GM19438 (cell line): Measurements from ENCODE around the gene KRTAP5-7.
"Not testable (repeated sequence)": the region's sequence is repeated elsewhere in the genome, so short reads cannot be mapped to it uniquely, and the experiment has no call there.

Source experiments
- ATAC-seq: cut with Tn5 transposase; IDR thresholded peaks from one replicate; pipeline ENCODE4 v1.9.1; 2021; ENCODE audit warnings: low read depth; ENCODE audit not compliant: unreplicated experiment

Gene KRTAP5-7

DNA sequence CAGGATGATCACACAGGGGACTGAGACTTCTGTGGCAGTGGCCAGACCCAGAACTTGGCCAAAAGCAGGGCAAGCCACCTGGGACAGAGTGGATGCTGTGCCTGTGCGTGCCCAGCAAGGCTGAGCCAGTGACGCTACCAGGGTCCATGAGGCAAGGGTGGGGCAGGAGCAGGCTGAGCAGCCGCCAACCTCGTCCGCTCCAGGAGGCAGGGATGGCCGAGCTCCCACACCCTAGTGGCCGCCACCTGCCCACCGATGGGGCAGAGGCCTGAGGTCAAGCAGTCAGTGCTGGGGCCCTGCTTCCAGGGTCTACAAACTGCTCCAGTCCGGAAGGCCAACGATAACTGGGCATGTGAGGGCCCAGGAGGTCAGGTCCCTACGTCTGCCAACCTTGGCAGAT lies 28.4 kb downstream of the KRTAP5-7 start:
- ATAC-seq: no peak

DNA sequence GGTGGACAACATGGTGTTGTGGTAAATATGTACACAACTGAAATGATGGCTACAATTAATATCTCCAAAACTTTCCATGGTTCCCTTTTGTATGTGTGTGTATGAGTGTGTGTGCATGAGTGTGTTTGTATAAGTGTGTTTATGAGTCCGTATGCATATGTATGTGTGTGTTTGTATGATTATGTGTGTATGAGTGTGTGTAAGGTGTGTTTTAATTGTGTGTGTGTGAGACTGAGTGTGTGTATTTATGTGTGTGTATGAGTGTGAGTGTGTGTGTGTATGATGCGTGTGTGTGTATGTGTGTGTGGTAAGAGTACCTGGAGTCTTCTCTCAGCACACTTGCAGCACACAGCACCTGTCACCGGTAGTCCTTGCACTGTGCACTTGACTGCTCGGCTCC lies 29.0 kb downstream of the KRTAP5-7 start:
- ATAC-seq: no peak

DNA sequence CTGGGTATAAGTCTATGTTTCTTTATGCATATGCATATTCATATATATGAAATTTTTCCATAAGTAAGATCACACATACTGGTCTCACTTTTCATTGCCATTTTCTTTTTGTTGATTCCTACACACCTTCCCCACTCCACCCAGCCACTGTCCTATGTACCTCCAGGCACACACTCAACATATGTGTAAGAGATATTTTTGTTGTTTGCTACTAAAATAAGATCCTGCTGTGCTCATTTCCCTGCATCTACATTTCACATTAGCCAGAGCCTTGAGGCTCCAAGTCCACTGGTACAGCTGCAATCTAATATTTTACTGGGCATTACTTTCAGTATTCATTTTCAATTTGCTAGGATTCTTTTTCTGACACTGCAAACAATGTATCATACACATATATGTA lies 30.2 kb downstream of the KRTAP5-7 start:
- no peak for ATAC-seq

DNA sequence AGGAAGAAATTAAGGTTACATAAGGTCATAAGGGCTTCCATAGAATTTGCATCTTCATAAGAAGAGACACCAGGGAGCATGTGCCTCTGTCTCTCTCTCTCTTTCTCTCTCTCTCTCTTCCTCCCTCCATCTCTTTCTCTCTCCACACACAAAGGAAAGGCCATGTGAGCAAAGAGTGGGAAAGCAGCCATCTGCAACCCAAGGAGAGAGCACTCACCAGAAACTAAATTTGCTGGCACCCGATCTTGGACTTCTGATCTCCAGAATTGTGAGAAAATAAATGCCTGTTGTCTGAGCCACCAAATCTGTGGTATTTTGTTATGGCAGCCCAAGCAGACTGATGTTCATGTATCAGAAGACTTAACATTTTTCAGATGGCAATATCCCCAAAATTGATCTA lies 31.9 kb downstream of the KRTAP5-7 start:
- ATAC-seq: no peak

DNA sequence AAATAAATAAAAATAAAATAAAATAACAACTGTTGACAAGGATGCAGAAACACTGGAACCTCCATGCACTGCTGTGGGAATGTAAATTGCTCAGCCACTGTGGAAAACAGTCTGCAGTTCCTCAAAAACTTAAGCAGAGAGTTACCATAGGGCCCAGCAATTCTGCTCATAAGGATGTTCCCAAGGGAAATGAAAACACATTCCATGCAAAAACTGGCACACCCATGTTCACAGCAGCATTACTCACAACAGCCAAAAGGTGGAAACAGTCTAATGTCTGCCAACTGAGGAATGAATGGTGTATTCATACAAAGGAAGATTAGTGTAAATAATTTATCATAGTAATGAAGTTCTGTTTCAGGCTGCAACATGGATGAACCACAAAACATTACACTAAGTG lies 35.1 kb downstream of the KRTAP5-7 start:
- ATAC-seq: no peak

DNA sequence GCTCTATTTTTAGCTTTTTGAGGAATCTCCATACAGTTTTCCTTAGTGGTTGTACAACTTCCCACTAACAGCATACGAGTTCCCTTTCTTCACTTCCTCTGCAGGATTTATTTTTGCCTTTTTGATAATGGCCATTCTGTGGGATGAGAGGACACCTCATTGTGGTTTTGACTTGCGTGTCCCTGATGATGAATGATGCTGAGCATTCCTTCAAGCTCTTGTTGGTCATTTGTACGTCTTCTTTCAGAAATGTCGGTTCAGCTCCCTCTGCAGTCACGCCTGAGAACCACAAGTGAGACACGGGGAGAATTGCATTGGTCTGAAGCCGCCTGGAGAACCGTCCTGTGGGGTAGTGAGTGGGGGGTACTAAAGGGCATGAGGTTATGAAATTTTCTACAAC lies 36.3 kb downstream of the KRTAP5-7 start:
- no peak for ATAC-seq

DNA sequence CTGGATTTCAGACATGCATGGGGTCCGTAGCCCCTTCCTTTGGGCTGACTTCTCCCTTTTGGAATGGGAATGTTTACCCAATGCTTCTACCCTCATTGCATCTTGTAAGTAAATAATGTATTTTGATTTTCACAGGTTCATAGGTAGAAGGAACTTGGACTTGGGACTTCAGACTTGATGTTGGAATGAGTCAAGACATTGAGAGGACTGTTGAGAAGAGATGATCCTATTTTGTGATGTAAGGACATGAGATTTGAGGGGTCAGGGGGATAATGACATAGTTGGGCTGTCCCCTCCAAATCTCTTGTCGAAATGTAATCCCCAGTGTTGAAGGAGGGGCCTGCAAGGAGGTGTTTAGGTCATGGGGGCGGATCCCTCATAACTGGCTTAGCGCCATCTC lies 37.4 kb downstream of the KRTAP5-7 start:
- ATAC-seq: no peak

DNA sequence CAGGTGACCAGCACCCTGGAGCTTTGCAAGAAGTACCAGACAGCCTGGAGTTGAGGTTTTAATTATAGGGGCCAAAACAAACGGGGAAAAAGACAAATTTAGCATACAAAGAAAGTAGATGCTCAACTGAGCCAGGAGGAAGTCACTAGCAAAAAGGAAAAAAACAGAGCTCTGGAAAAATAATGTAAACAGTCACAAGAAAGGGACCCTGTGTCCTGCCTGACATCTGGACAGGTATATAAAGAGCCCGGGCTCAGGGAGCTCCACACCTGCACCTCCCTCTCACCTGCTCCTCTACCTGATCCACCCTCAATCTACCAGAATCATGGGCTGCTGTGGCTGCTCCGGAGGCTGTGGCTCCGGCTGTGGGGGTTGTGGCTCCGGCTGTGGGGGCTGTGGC lies 38.2 kb downstream of the KRTAP5-7 start, which contains the start of gene KRTAP5-10:
TSS of gene KRTAP5-10 (plus strand) at position 301 of the 400 bp plus-strand sequence. CDS start at position 326, 25 bp downstream.
- ATAC-seq: no peak

DNA sequence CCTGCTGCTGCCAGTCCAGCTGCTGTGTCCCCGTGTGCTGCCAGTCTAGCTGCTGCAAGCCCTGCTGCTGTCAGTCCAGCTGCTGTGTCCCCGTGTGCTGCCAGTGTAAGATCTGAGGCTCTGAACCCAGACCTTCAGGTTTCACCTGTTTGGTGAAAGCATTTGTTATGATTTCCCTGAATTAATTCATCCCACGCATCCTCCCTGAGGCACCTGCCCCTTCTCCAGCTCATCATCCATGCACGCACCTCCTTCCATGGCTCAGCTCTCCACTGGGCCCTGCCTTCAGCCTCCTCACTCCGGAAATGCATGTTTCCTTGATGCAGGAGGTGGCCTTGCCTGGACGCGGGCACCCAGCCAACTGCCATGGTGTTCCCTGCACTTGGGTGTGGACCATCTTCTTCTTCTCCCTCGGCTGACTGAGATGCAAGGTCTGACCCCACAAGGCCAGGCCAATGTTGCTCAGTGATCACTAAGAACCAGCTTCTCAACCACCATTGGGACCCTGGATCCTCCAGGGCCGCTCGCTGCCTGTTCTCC lies 39.1 kb downstream of the KRTAP5-7 start:
- ATAC-seq: no peak

DNA sequence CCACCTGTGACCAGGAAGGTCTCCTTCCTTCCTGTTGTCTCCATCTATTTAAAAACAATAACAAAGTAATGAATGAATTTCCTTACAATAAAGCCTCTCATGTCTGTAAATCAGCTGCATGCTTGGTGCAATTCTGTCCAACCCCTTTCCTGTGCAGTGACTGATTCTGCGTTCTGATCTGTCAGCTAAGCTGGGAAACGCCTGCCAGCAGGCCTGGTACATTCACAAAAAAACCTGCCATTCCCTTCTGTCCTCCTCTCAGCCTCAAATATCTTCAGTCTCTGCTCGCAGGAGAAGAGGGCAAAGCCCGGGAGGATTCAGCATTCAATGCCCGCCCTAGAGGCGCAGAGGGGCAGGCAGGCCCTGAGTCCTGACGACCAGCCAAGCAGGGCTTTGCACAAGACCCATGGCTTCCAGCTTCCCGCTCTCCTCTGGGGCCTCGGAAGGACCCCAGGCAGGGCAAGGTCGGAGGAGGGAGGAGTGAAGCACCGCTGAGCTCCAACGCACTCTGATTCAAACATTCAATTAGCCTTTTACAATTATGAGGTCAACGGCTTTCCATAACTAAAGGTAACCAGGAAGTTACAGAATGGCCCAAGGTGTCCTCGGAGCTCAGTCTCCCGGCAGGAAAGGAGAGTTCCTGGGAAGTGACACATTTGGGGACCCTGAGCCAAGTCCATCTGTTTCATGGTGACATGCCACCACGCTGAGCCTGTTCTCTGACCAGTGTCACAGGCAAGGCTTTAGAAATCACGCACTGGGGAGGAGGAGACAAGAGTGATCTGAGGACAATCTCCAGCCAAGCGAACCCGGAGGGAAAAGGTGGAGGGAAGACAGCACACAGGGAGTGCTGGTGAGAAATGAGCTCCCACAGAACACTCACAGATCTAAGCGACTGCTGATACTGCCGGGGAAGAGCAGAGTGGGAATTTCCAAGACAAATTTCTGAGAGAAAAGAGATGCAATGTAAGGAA lies 39.8 kb downstream of the KRTAP5-7 start:
- not testable (repeated sequence) for ATAC-seq

DNA sequence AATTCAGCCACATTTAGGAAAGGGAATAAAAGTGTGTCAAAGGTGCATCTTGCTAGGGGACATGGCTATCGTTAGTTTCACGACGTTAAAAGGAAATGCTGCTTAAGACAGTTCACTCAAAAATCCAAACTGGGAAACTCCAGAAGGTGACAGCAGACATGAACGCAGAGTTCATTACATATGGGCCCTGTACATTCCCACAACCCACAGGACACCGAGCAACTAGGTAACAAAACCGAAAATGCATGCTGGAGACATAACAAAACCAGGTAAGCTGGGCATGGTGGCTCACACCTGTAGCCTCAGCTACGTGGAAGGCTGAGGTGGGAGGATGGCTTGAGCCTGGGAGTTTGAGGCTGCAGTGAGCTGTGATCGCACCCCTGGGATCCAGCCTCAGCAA lies 40.6 kb downstream of the KRTAP5-7 start:
- not testable (repeated sequence) for ATAC-seq

DNA sequence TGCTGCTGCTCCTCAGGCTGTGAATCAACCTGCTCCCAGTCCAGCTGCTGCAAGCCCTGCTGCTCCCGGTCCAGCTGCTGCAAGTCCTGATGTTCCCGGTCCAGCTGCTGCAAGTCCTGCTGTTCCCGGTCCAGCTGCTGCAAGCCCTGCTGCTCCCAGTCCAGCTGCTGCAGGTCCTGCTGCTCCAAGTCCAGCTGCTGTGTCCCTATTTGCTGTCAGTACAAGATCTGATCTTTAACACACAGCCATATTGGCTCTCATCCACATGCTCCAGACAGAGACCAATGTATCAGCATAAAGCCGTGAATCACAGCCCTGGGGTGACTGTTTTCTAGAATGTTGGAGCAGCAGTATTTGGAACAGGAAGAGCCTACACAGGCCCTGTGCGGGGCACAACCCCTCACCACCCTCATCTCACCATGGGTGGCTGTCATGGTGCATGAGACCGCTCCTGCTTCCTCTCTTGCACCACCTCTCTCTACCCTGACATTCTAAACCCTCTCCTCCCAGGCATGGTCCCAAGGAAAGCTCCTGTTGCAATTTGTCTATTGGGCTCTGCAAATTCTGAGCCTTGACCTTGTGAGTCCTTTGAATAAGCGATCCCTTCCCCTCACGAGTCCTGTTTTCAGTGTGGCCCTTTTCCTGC lies 41.8 kb downstream of the KRTAP5-7 start:
- ATAC-seq: no peak

DNA sequence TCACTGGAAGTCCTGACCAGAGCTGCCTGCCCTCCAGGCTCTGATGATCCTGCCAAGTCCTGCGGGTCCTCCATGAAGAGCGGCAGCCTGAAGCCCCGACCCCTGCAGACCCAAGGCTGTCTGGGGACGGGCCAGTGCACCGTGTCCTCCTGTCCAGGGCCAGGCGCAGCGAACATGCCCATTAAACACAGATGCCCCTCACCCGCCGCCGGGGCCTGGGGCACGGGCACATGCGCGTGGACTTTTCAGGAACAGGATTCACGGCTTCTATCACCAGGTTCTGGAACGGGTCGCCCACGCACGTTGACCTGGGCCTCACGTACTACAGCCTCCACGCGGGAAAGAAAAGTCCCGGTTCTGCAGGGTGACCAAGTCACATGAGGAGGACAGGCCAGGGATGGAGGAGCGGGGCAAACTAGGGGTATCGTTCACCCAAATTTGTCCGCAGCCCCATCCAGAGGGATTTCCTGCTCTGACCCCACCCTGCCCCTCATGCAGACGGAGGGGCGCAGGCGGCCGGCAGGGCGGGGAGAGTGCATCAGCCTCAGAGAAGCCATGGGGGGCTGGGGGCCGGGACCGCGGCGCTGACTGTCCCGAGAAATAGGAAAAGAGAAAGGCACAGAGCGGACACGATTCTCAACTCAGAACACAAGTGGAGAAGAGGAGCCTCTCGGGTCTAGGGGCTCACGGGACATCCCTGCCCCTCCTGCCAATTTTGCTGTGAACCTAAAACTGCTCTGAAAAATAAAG lies 44.2 kb downstream of the KRTAP5-7 start:
- not testable (repeated sequence) for ATAC-seq

DNA sequence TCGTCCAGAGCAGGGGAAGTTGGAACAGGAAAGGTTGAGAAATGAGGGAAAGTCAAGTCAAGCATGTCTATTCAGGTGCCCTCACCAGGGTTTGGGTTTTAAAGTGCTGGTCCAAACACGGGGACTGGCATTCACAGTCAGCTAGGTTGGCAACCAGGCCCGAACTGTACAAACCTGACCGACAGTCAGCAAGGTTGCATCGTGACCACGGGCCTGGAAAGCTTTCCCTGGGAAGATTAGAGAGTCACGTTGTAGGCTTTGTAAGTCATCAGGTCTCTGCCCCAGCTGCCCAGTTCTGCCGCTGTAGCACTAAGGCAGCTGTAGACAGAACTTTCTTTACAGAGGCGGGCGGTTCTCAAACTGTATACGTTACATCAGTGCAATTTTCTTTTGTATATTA lies 45.7 kb downstream of the KRTAP5-7 start:
- no peak for ATAC-seq

DNA sequence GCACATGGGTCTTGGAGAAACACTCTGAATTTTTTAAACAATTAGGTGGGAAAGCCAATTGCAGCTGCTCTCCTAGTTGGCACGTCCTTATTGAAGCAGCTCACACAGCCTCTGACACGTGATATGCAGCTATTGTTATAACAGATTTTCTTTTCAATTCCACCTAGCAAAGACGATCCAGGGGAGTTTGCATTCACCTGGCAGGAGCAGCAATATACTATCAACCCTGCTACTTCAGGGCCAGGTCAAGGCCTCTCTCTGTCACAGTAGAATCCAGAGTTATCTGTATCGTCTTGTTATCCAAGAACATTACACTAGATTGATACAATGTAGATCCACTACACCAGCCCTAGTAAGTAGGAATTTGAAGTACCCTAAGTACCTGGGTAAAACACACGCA lies 47.4 kb downstream of the KRTAP5-7 start:
- ATAC-seq: no peak

DNA sequence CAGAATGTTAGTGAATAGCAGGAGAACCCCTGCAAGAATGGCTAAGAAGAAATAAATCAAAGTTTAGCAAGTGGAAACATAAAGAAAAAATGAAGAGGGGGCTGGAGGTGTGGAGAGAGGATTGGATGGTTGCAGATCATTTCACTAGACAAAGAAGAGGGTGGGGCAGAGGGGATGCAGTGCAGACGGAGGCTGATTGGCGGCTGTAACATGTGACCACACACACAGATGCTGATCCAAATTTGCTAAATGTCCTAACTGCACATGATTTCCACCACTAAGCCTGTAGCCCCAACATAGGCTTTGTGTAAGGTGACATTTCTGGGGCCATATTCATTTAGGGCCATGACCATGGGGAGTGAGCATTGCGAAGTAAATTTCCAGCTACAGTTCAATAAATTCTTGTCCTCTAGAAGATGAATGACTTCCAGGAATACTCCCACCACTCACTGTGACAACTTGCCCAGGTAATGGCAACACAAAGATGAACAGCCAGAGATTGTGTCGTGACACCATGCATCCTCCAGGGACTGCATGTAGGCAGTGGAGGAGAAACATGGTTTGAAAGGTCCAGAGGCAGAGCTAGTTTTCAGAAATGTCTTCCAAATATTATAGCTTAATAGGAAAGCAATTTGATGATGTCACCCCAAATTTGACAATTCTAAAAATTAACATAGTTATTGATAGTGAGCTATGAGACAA lies 48.8 kb downstream of the KRTAP5-7 start:
- no peak for ATAC-seq

DNA sequence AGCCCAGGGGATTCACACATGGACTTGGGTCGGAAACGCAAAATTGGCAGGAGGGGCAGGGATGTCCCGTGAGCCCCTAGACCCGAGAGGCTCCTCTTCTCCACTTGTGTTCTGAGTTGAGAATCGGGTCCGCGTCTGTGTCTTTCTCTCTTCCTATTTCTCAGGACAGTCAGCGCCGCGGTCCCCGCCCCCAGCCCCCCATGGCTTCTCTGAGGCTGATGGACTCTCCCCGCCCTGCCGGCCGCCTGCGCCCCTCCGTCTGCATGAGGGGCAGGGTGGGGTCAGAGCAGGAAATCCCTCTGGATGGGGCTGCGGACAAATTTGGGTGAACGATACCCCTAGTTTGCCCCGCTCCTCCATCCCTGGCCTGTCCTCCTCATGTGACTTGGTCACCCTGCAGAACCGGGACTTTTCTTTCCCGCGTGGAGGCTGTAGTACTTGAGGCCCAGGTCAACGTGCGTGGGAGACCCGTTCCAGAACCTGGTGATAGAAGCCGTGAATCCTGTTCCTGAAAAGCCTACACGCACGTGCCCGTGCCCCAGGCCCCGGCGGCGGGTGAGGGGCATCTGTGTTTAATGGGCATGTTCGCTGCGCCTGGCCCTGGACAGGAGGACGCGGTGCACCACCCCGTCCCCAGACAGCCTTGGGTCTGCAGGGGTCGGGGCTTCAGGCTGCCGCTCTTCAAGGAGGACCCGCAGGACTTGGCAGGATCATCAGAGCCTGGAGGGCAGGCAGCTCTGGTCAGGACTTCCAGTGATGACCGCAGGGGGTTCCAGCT lies 49.8 kb downstream of the KRTAP5-7 start:
- ATAC-seq: not testable (repeated sequence)

DNA sequence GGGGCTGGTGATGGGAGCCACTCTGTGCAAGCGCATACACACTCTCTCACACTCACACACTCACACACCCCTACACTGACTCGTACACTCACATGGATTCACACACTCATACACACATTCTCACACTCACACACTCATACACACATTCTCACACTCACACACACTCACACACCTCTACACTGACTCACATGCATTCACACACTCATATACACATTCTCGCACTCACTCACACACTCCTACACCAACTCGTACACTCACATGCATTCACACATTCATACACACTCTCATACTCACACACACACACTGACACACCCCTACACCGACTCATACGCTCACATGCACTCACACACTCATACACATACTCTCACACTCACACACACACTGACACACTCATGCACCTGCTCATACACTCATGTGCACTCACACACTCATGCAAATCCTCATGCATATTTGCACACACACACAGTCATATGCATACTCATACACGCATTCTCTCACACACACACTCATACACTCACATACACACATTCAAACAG lies 50.5 kb downstream of the KRTAP5-7 start:
- no peak for ATAC-seq
